GM21447 (cell line): ENCODE measurements around the gene EXOC3.
A peak's percentile ranks its signal among the peaks of the same experiment; 100 is the strongest.
"Not testable (repeated sequence)": the region's sequence is repeated elsewhere in the genome, so short reads cannot be mapped to it uniquely, and the experiment has no call there.

Experiments
- ATAC-seq: cut with Tn5 transposase; IDR thresholded peaks from one replicate; pipeline ENCODE4 v1.9.1; 2021; ENCODE audit not compliant: unreplicated experiment

The EXOC3 gene

GRCh38 chr5:472076-472655 lies 29.2 kb downstream of the EXOC3 start:
- peak; percentile 26 for ATAC-seq

- peak; percentile 60 for ATAC-seq
These were observed 29.9 kb downstream of the EXOC3 start for GRCh38 chr5:472656-473550.

GRCh38 chr5:473551-474192 lies 30.7 kb downstream of the EXOC3 start:
- ATAC-seq, result peak; percentile 21

- ATAC-seq, result not testable (repeated sequence)
These were observed 31.4 kb downstream of the EXOC3 start for GRCh38 chr5:474232-474839.

- ATAC-seq, result no peak
These were observed 32.1 kb downstream of the EXOC3 start for GRCh38 chr5:474840-475661.

GRCh38 chr5:475704-476101 lies 32.7 kb downstream of the EXOC3 start:
- no peak for ATAC-seq

GRCh38 chr5:476102-476813 lies 33.3 kb downstream of the EXOC3 start:
- ATAC-seq, result no peak

- ATAC-seq, result no peak
These were observed 33.8 kb downstream of the EXOC3 start for GRCh38 chr5:476814-477175.

- ATAC-seq, result no peak
These were observed 34.3 kb downstream of the EXOC3 start for GRCh38 chr5:477247-477646.

GRCh38 chr5:477871-478270 lies 34.9 kb downstream of the EXOC3 start:
- ATAC-seq, result no peak

GRCh38 chr5:478369-478981 lies 35.5 kb downstream of the EXOC3 start:
- no peak for ATAC-seq

GRCh38 chr5:478982-479535 lies 36.1 kb downstream of the EXOC3 start:
- no peak for ATAC-seq

GRCh38 chr5:479566-480319 lies 36.8 kb downstream of the EXOC3 start:
- no peak for ATAC-seq

GRCh38 chr5:481347-481746 lies 38.4 kb downstream of the EXOC3 start:
- no peak for ATAC-seq

- ATAC-seq, result no peak
These were observed 39.0 kb downstream of the EXOC3 start for GRCh38 chr5:482021-482420.

GRCh38 chr5:482506-482905 lies 39.5 kb downstream of the EXOC3 start:
- ATAC-seq, result no peak

GRCh38 chr5:483011-483410 lies 40.0 kb downstream of the EXOC3 start:
- no peak for ATAC-seq

- ATAC-seq, result no peak
These were observed 40.6 kb downstream of the EXOC3 start for GRCh38 chr5:483434-484140.
